Mononuclear cell (primary cell): ENCODE measurements around the gene SLC5A3. TPM values are rescaled to one million over a fixed set of nuclear protein-coding genes. Genes with fewer than 3 reads are reported as not detected.

Experiments used
- H3K27me3 ChIP-seq: 2 replicates; pipeline ENCODE4 v1.6.0; 2011; ENCODE audit warnings: low read length, control low read depth; ENCODE audit not compliant: insufficient read depth
- H3K4me1 ChIP-seq: 2 replicates; pipeline ENCODE4 v1.5.1; 2011; ENCODE audit warnings: mild to moderate bottlenecking, low read length, control low read depth; ENCODE audit not compliant: insufficient read depth
- H3K4me3 ChIP-seq: 2 replicates; pipeline ENCODE4 v1.5.1; 2011; ENCODE audit warnings: mild to moderate bottlenecking, low read length, moderate library complexity
- H3K9me3 ChIP-seq: 2 replicates; pipeline ENCODE4 v1.5.1; 2011; ENCODE audit warnings: low read depth, mild to moderate bottlenecking, control low read depth, low read length
- total RNA-seq: library from RNA; depleted of rRNA; stranded (reverse); fragments of >200 nt; gene quantifications from one replicate; pipeline ENCODE4 v1.2.3, GENCODE V29; 2012

Gene SLC5A3
- total RNA-seq, 1 donor = 16.6 TPM

DNA sequence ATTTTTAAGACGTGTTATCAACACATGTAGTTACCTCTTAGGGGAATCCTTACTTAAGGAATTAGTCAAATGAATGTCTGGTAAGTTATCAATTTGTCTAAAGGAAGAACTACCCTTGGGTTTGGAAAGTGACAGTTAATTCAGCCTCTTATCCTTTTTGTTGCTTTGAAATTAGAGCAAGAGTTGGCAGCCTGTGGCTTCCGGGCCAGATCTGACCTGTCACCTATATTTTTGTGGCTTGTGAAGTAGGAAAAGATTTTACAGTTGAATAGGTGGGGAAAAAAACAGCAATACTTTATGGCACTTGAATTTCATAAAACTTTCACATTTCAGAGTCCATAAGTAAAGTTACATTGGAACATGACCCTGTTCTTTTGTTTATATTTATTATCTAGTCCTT is 5.5 kb downstream of the SLC5A3 start:
- Histone ChIP-seq H3K4me1 (peaks cover 27% of the 10 kb centered on the region), H3K27me3 (no peaks in the 10 kb centered on the region), H3K9me3 (no peaks in the 10 kb centered on the region), H3K4me3 (no peak overlapping the region)

GRCh38 chr21:34080710-34081109 is 7.3 kb downstream of the SLC5A3 start:
- Histone ChIP-seq H3K27me3 (no peaks in the 10 kb centered on the region), H3K4me3 (no peak overlapping the region), H3K4me1 (peaks cover 11% of the 10 kb centered on the region), H3K9me3 (no peaks in the 10 kb centered on the region)

DNA sequence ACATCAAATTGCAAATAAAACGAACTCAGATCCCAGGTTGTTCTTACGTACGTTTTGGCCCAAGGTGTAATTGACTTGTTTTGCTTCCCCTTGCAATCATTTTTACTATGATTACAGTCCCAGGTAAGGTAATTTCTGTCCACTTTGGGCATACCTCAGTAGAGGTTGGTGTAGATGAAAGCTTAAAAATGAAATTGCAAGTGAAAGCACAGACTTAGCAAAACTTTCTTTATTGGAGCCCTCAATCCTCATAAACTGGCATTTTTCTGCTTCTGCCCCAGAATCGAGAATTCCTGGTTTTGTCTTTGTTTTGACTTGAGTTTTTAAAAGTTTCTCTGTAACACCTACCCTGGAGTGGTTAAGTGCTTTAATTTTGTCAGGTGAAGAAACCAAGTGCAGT is 9.4 kb downstream of the SLC5A3 start:
- Histone ChIP-seq H3K4me1 (peaks cover 11% of the 10 kb centered on the region), H3K4me3 (no peak overlapping the region), H3K9me3 (no peaks in the 10 kb centered on the region), H3K27me3 (no peaks in the 10 kb centered on the region)

GRCh38 chr21:34083357-34083756 is 10.0 kb downstream of the SLC5A3 start:
- Histone ChIP-seq H3K27me3 (no peaks in the 10 kb centered on the region), H3K9me3 (no peaks in the 10 kb centered on the region), H3K4me1 (peaks cover 11% of the 10 kb centered on the region), H3K4me3 (no peak overlapping the region)

- H3K27me3 ChIP-seq = no peaks in the 10 kb centered on the region
- no peaks in the 10 kb centered on the region for H3K9me3 ChIP-seq
- H3K4me3 ChIP-seq = no peak overlapping the region
- H3K4me1 ChIP-seq = peaks cover 11% of the 10 kb centered on the region
Measured at GRCh38 chr21:34085129-34085528, 11.8 kb downstream of the SLC5A3 start.

DNA sequence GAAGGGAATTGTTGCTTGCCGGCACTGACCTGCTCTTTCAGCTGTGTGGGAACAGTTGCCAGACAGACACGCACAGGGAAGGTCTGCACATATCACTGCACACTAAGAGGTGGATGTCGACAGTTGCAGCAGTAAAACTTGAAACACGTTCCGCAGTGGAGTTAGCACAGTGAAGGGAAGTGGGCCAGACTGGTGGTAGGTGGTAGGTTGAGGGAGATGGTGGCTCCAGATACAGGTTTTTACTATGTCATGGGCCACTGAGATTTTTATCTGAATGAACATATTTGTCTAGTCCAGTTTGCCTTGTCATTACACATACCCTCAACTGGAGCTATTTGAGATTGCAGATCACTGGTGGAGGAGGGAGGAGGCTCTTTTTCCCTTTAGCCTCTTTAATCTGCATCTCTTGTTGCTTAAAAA is 13.5 kb downstream of the SLC5A3 start:
- H3K4me1 ChIP-seq = peaks cover 17% of the 10 kb centered on the region

DNA sequence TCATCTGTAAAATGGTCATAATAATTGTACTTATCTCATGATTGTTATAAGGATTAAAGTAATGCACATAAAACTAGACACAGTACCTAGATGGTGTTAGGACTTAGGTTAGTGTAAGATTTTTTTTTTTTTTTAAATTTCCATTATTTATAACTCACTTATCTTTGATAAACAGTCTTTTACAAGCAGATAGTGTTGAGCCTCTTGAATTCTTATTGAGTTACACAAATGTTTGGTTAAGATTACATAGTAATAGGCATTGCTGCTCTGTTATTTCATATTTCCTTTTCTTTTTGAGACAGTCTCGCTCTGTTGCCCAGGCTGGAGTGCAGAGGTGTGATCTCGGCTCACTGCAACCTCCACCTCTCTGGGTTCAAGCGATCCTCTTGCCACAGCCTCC is 15.4 kb downstream of the SLC5A3 start:
- Histone ChIP-seq H3K4me1 (peaks cover 26% of the 10 kb centered on the region), H3K27me3 (no peaks in the 10 kb centered on the region), H3K4me3 (no peak overlapping the region), H3K9me3 (no peaks in the 10 kb centered on the region)

More for the DNA sequence above, 13.5 kb downstream of the SLC5A3 start:
- Histone ChIP-seq H3K27me3 (no peaks in the 10 kb centered on the region), H3K4me3 (no peak overlapping the region), H3K9me3 (no peaks in the 10 kb centered on the region)

DNA sequence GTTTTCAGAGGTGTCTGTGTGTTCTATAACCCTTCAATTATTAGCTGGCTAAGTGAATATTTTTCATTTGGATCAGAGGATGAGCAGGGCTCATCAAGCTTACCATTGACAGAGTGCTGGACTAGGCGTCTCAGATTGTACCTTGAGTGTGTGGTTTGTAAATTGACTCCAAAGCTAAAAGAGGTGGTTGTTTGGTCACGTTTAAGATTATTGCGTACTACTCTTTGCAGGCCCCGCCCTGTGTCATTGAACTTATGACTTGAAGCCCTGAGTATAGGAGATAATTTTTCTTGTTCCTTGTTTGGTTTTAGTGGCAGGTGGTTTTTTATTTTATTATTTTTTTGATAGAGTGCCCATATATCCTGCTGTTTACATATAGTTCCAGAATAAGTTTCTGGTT is 17.7 kb downstream of the SLC5A3 start:
- H3K4me1 ChIP-seq = peaks cover 26% of the 10 kb centered on the region
- no peaks in the 10 kb centered on the region for H3K27me3 ChIP-seq
- no peaks in the 10 kb centered on the region for H3K9me3 ChIP-seq
- H3K4me3 ChIP-seq = no peak overlapping the region

- H3K9me3 ChIP-seq = no peaks in the 10 kb centered on the region
- H3K4me1 ChIP-seq = peaks cover 28% of the 10 kb centered on the region
- no peak overlapping the region for H3K4me3 ChIP-seq
- H3K27me3 ChIP-seq = no peaks in the 10 kb centered on the region
Measured at GRCh38 chr21:34091607-34092006, 18.2 kb downstream of the SLC5A3 start.

DNA sequence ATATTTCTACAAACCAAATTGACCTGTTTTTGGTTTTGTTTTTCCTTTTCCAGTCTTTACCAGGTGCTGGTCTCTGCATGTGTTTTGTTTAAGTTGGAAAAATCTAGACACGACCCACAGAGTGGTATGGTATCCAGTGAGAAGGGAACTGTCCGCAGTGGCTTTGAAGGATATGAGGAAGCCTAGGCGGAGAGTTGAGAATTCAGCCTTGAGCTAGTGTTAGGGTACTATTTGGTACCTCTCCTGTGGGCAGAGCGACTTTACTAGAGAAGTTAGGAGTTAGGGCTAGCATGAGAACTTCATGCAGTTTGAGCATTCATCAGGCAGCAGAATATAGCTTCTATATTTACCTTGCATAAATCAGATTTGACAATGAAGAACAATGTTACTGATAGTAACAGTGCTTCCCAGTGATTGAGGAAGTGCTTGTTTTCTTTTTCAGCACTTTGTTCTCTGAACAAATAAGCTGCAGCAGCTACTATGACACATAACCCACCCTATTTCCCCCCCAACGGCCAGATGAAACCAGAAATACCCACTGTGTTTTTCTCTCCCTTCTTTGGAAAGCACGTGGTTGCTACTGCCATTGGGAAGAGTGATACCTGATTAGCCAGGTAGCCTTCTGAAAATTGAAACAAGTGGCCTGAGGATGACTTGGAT is 19.0 kb downstream of the SLC5A3 start:
- Histone ChIP-seq H3K9me3 (no peaks in the 10 kb centered on the region), H3K4me1 (peaks cover 21% of the 10 kb centered on the region), H3K27me3 (no peaks in the 10 kb centered on the region), H3K4me3 (no peak overlapping the region)

DNA sequence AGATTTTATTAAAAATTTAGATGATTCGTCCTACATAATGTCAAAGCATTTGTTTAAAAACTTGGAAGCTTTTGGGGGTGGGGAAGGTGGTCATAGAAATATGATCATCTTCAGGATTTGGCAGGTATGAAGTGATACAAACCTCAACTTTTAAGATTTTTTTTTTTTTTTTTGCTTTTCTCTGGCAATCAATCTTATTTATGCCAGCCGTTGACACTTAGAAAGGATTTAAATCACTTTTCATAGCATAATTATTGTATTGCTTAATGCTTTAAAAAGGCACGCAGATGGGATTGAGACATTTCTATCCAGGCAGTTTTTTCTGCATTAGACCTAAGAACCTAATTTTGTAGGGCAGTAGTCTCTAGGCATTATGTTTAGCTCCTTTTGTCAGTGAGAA is 19.7 kb downstream of the SLC5A3 start:
- Histone ChIP-seq H3K9me3 (no peaks in the 10 kb centered on the region), H3K4me3 (no peak overlapping the region), H3K27me3 (no peaks in the 10 kb centered on the region)

GRCh38 chr21:34094949-34095348 is 21.6 kb downstream of the SLC5A3 start:
- no peaks in the 10 kb centered on the region for H3K27me3 ChIP-seq
- no peak overlapping the region for H3K4me3 ChIP-seq
- H3K9me3 ChIP-seq = no peaks in the 10 kb centered on the region
- H3K4me1 ChIP-seq = peaks cover 18% of the 10 kb centered on the region

More for the DNA sequence above, 19.7 kb downstream of the SLC5A3 start:
- peaks cover 18% of the 10 kb centered on the region for H3K4me1 ChIP-seq

- Histone ChIP-seq H3K27me3 (no peaks in the 10 kb centered on the region), H3K4me3 (no peak overlapping the region), H3K9me3 (no peaks in the 10 kb centered on the region), H3K4me1 (peaks cover 8% of the 10 kb centered on the region)
Measured at GRCh38 chr21:34097442-34097841, 24.1 kb downstream of the SLC5A3 start.

DNA sequence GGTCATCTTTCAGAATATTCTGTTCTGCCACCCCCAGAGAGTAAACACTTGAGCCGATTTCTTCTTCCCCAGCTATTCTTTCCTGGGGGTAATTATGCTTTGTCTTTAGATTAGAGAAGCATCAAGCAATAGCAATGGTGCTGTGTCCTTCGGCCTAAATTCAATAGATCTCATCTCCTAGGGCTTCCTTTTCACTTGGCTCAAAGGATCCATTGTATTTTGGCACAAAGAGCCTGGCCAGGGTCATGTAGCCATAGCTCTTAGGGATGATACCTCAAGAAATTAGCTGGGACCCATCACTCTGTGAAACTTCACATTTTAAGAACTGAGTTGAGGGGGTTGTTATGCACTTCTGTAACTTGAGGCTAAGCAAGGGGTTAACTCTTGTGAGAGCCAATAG is 27.0 kb downstream of the SLC5A3 start:
- Histone ChIP-seq H3K9me3 (no peaks in the 10 kb centered on the region), H3K27me3 (no peaks in the 10 kb centered on the region), H3K4me1 (peaks cover 4% of the 10 kb centered on the region), H3K4me3 (no peak overlapping the region)

- no peaks in the 10 kb centered on the region for H3K27me3 ChIP-seq
- peaks cover 4% of the 10 kb centered on the region for H3K4me1 ChIP-seq
- H3K4me3 ChIP-seq = no peak overlapping the region
- H3K9me3 ChIP-seq = no peaks in the 10 kb centered on the region
Measured at GRCh38 chr21:34100790-34101189, 27.4 kb downstream of the SLC5A3 start.

DNA sequence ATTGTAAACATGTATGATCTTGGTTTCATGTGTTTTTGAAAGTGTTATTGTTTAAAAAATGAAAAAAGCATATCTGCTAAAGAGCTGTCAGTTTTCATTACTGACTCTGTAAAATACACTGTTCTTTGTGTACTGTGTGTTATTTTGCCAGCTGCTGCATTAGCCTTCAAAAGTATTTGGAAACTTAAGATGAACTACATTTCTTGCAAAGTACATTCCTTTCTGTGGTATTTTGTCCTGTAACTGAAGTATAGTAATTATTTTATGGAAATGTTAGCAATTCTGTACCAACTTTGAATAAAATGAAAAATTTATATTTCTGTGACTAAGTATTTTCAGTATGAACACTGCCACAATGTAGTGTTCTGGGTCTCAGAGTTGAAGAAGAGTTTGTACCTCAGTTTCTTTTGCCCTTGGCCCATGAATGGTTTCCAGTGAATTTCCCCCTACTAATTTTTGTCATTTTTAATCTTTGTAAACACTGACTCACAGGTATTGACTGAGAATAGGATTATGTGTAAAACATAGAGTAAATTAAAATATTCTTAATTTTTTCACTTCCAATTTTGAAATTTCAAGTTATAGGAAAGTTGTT is 32.7 kb downstream of the SLC5A3 start:
- Histone ChIP-seq H3K4me1 (no peaks in the 10 kb centered on the region), H3K9me3 (no peaks in the 10 kb centered on the region), H3K27me3 (no peaks in the 10 kb centered on the region), H3K4me3 (no peak overlapping the region)
